Stimulated activated CD8-positive, alpha-beta memory T cell treated with anti-CD3 and anti-CD28 coated beads, Interleukin-7, amount 100 ng/mL, for 24 hours (primary cell): ENCODE results near the gene RNU6-1.

Experiments
- DNase-seq: peaks from one replicate; pipeline ENCODE4 v3.0.0-alpha.2; 2020; ENCODE audit warnings: low read depth

RNU6-1 gene

DNA sequence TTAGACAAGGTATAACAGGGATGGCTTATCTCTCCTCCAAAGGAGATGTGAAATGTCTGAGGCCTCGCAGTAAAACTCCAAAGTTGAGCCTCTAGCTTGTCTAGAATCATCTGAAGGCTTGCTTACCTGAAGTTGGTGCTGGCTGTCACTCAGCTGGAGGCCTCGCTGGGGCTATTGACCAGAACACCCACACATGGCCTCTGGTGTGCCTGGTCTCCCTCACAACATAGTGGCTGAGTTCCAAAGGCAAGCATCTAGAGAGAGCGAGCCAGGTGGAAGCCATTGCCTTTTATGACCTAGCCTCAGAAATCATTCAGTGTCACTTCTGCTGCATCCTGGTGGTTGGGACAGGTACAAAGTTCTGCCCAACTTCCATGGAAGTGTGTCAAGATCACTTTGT is 17.4 kb upstream of the RNU6-1 start:
- DNase-seq = no peak

DNA sequence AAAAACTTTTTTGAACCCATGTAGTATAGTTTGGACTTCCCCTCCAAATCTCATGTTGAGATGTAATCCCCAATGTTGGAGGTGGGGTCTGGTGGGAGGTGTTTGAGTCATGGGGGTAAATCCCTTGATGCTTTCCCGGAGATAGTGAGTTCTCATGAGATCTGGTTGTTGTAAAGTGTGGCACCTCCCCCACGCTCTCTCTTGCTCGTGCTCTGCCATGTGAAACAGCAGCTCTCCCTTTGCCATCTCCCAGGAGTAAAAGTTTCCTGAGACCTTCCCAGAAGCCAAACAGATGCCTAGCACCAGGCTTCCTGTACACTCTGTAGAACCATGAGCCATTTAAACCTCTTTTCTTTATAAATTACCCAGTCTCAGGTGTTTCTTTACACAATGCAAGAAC is 16.0 kb upstream of the RNU6-1 start:
- DNase-seq = no peak

DNA sequence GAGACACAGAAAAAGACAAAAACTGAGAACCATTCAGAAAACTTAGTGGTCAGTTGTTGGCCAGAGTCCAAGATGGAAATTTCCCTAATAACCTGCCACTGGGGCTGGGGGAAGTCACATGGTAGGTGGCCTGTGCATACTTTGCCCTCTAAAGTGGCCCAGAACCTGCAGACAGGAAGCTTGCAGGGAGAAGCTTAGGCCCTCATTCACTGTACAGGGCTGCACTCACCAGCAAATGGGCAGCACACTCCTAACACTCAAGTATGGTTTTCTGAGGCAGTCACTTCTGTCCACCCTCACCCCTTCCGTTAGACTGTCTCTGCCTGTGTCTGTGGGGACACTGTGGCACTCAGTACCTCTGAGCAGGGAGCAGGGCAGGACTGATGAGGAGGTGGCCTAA is 14.5 kb upstream of the RNU6-1 start:
- no peak for DNase-seq

DNA sequence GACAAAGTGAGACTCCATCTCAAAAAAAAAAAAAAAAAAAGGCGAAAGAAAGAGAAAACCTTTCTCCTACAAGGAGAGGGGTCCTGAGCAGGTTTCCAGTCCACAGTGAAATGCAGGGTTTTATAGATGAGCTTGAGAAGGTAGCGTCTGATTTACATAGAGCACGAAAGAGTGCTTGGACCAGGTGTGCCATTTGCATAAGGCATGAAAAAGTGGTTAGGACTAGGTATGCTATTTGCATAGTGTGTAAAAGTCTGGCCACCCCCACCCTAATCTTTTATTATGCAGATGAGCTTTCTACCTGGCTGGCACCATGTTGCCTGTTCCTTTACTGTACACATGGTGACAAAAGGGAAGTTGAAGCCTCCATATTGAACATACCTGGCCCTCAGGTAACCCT is 13.6 kb upstream of the RNU6-1 start:
- DNase-seq = no peak

DNA sequence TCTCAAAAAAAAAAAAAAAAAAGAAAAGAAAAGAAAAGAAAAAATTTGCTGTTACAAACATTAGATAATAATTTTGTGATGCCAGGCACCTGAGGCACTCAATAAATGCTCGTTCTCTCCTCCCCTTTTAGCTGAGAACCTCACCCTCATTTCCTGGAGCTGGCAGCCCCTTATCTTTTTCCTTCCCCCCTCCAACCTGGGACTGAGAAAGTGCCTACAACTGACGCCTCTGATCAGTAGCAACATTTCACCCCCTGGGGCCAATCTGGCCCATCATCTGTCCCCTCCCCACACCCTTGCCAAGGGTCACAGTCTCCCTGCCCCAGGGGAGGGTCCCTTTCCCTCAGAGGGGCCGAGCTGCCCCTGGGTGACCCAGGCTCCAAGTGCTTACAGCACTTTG is 12.6 kb upstream of the RNU6-1 start:
- DNase-seq = no peak

DNA sequence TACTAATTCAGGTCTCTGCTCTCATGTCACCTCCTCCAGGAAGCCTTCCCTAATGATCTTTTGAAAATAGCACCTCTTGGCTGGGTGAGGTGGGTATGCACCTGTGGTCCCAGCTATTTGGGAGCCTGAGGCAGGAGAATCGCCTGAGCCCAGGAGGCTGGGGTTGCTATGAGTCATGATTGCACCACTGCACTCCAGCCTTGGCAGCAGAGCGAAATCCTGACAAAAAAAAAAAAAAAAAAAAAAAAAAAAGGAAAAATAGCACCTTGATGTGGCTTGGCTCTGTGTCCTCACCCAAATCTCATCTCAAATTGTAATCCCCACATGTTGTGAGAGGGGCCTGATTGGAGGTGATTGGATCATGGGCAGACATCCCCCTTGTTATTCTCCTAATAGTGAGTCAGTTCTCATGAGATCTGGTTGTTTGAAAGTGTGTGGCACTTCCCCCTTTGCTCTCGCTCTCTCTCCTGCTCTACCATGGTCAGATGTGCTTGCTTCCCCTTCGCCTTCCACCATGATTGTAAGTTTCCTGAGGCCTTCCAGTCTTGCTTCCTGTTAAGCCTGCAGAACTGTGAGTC is 11.2 kb upstream of the RNU6-1 start:
- DNase-seq = no peak

DNA sequence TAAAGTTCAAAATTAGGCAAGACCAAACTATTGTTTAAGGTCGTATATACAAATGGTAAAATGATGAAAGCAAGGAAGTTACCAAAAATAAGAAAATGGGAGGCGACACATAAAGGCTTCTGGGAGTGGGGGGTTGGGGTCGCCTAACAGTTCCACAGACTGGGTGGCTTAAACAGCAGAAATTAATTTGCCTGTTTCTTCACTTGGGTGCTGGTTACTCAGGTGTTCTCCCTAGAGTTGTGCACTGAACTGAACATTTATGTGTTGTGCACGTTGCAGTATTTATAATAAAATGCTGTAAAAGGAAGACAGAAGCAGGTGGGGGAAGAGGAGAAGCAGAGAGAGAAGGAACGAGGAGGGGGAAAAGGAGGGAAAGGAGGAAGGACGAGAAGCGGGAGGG is 10.5 kb upstream of the RNU6-1 start:
- DNase-seq = no peak

DNA sequence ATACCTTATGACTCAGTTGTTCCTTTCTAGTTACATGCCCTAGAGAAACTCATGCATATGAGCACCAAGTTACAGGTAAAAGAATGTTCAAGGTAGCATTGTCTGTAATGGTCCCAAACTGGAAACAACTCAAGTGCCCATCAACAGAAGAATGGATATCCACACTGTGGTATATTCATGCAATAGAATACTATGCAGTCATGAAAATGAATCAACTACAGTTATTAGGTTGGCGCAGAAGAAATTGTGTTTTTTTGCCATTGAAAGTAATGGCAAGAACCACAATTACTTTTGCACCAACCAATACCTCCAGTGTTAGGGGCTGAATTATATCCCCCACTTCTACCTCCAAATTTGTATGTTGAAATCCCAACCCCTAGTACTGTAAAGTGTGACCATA is 9.7 kb upstream of the RNU6-1 start:
- no peak for DNase-seq

DNA sequence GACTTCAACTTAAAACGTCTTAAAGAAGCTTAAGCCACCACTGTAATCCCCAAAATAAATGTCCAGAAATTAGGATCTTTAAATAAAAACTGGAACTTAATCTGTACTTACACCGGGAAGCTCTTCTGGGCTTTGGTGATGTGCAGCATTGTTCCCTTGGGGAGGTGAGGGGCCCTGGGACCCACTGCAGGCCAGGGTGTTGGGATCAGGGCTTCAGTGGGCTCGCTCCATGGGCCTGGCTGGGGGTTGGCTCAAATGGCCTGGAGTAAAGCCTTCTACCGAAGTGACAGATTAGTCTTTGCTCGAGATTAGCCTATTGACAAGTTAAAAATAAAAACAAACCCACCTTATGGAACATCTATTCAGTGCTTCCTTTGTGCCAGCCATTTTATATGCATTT is 6.1 kb upstream of the RNU6-1 start:
- DNase-seq = no peak

DNA sequence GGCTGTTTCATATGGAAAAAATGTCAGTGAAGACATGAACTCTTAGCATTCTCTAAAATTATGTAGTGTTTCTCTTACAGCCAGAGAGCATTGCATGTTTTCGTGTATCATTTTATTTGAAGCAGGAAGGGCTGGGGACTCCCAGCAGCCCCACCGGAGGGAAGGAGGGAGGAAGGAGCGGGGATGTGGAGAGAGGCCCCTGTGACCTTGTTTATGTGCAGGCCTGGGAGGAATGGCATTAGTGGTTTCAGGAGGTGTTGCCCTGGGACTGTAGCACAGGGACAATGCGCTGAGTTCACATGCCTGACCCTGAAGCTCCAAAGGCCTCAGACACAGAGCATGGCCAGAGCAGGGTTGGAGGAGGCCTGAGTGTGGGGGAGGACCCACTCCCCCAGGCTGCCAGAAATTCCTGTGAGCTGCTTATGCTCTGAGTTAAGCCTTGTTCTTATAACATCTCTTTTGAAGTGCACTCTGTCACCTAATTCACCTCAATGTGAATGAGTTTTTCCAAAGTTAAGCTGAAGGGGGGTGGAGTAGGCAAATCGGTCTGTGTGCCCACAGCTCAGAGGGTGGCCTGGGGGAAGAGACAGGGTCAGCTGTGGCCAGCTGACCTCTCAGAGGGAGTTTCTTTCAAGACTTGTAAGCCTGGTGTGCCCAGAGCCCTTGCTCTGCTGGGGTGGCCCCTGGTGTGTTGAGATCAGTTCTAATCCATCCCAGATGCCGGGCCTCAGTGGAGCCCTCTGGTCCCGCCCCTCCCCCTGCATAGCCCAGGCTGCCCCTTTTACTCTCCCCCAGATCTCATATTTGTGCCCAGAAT is 3.9 kb upstream of the RNU6-1 start:
- no peak for DNase-seq

DNA sequence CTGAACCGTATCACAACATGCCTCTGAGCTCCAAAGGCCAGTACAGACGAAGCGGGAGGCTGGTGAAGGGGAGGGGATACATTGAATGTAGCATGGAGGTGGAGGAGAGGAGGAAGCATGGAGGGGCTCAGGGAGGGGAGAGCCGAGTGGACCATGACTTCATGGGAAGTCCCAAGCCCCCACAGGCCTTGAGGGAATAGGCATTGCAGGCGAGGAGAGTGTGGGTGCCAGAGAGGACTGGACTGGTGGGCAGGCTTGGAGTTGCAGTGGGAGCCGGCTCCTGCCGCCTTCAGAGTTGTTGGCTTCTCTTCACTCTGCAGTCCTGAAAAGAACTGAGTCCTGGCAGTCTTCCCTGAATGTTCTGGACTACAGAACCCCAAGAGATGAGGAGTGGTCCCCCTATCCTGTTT is 3.3 kb upstream of the RNU6-1 start:
- no peak for DNase-seq

DNA sequence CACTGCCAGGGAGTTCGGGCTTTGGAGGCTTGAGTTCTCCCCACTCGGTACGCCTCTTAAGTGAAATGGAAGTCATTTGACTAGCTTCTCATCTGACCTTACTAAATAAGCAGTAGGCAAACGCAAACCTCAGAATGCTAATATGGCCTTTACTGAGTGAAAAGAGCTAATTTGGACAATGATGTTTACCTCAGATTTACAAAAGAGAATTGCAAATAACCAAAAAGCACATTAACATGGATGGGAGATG is 1.6 kb upstream of the RNU6-1 start:
- DNase-seq = no peak

DNA sequence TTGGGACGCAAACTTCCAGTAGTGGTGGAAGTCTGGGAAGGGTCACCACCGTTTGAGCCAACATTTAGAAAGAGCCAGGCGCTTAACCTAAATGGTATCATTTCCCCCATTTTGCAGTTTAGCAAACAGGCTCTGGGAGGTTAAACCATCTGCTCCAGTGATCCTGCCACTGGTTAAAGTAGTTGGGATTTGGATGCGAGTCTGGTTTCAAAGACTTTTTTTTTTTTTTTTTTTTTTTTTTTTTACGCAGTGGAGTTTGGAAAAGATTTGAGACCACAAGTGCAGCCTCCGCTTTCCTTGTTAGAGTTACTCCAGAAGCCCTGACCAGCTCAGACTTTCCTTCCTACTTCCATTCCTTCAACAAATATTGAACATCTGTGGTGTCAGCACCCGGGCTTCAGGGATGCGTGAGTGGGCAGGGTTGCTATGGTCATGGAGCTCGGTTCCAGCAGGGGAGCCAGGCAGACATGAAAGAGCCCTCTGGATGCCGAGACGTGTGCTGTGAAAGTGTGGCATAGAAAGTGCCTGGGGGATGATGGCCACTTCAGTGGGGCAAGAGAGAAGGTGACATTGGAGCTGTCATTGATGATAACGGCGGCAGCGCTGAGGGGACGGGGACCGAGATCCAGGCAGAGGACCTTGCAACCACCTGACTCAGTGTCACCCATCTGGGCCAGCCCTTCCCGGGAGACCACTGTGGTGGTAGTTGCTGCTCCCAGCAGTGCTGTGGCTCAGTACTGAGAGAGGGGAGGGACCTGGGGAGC is 1.1 kb upstream of the RNU6-1 start:
- DNase-seq = no peak

DNA sequence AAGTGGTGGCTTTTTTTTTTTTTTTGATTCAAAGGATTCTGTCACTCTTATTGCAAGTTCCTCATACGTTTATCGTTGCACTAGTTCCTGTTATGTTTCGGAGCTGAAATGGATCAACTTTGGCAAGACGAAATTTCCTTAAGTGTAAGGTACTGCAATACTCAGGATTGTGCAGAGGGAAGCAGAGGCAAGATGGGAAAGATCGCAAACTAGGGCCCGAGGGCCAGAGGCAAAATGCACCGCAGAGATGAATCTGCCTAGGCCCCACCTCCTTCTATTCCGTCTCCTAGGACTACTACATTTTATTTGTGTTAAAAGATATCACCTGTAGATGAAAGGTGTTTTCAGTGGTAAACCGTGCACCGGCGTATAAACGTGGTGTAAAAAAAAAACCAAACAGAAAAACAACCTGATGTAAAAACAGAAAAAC is 331 bp downstream of the RNU6-1 start:
- no peak for DNase-seq

DNA sequence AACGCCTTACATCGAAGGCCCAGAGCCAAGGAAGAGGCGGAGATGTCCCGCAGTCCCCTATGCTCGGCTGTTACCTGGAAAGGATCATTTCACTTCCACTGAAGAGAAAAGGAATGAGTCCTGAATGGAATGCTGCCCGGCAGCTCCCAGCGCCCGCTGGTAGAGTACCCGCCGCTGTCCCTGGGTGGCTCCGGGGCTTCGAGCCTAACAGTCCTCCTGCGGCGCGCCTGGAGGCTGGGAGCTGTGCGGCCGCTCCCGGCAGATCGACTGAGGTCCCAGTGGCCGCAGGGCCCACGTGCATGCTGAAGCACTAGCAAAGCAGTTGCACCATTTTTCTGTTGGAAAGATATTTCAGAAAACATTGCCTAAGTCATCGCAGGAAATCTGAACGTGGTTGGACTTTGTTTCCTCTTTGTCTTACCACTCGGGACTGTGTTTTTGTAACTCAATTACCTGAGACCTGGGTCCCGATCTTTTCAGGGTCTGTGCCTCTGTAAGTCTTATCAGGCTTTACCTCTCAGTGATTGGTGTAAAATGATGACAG is 984 bp downstream of the RNU6-1 start:
- no peak for DNase-seq

DNA sequence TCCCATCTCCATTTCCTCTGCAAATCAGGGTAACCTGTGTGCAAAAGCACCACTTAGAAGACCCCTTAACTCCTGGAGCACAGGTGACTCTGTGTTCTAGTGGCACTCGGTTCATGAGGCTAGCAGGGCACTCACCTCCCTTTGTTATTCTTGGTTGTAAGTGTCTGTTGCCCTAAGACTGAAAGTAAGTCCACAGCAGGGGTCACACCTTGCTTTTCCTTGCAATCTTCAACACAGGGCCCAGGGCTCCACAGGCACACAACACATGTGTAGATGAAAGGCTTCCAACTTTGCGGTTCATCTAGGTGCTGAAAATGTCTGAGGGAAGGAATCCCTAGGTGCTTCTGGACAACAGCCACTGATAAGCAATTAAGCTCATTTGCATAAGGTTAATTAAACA is 2.9 kb downstream of the RNU6-1 start:
- DNase-seq = no peak

DNA sequence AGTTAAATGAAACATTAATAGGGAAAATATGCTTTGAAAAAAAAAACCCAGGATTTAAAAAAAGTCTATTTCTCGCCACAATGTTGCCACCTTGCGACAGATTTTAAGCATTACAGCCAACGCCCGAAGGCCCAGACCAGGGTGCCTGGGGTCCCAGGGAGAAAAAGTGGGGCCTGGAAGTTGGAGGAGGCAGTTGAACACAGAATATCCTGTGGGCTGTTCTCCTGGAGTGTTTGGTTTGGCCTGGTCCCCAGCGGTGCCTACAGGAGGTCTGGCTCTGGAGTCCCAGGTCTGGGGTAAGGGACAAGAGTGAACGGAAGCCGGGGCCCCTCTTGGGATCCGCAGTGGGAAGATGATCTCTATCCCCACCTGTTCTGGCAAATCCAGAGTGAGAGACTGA is 3.4 kb downstream of the RNU6-1 start:
- no peak for DNase-seq

DNA sequence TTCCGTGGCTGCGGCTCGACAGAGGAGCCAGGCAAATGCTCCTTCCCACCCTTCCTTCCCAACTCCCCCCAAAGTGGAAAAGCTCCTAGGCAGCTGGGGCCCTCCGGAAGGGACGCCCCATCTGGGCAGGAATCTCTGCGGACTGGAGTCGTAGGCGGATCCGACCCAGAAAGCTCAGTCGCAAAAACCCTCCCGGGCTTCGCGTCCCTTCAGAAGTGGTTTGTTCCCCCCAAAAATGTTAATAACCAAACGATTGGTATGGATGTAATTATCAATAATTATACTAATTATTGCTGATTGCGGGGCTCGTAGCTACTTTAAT is 3.8 kb downstream of the RNU6-1 start:
- no peak for DNase-seq

DNA sequence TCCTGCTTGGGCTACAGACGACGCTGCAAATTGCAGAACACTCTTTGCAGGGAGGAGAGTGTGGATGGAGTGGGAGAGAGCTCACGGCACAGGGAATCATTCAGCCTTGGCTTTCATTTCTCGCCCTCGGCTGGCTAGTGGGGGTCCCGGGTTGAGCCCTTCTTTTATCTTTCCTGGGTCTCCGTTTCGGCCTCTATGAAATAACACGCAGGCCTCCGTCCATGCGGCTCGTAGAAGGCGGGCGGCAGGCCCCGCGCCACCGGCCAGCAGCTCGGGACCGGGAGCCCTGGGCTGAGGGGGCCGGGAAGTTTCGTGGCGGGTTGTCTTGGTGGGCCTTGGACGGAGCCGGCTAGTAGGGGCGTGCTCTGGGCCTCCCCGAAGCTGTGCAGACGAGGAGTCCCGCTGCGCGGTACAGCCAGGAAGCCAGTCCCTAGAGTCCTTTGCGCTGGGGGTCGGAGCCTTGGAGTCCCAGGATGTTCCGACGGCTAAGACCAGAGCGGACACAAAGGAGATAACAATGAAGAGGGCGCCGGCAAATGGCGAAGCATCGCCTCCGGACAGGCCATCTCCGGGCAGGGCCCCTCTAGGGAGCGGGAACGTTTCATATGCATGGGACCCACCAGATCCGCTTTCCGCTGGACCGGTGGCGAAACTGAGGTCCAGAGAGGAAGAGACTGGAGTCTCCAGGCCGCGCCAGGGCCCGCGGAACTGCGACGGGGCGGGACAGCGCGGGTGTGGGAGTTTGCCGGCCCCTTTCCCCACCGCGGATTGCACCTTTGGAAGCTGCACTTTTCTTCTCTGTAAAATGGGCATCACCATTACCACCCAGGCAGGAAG is 4.3 kb downstream of the RNU6-1 start:
- DNase-seq = no peak

DNA sequence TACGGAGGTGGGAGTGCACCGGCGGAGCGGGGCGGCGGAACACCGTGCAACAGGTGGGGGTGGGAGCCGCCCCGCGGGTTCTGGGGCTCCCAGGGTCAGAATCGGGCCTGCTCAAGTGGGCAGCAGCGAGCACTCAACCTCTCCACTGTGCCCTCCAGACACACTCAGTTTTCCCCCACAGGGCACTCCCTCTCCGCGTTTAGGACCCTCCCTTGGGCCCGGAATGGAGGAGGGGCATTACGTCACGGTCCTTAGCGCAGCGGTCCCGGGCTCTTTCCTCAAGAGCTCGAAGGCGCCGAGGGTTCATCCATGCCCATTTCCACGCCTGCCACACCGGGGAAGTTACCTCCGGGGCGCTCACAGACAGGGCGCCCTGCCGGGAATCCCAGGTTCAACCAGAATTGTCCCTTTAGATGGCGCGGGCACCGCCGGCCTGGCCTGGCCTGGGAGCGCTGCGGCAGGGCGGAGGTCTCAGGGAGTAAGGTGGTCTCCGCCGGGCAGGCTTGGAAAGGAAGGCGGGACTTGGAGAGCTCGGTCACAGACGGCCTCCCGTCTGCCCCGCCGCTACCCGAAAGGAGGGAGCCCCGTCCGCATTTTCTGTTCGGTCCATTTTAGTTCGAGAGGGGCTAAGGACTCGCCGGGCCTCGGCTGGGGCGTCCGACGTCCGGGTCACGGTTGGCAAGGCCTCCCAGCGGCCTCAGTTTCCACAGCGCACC is 5.1 kb downstream of the RNU6-1 start:
- DNase-seq = no peak

DNA sequence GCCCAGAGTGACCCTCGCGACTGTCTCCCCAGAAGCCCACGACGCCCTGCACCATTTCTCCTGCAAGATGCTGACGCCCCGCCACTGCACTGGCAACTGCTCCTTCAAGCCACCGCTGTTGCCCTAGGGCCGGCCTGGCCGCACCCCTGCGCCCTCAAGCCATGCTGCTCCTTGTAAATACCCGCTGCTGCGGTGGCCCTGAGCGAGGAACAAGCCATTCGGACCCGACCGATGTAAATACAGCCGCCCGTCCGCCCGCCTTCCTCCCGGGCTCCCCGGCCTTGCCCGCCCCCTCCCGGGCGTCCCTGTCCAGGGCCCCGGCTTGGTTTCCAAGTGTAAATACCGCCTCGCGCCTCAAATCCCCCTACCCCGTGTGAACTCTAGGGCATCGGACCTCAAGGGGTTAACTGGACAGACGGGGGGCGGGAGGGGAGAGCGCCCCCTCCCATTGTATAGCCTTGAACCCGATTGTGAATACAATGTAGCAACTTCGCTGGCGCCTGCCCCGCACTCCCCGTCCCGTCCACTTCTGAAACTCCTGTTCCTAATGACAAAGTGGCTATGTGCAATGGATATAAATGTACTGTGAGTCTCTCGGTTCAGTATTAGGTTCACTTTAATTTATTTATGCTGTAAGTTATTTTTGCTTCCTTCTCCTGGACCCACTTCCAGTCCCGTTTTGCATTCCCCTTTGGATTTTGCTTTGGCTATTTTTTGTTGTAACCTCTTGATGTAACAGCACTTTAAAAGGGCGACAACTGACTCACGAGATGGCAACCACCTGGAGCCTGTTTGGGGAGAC is 5.9 kb downstream of the RNU6-1 start:
- no peak for DNase-seq
